Neural crest cell (in vitro differentiated cells): ENCODE measurements around the gene EIF3D. TPM values are rescaled to one million over a fixed set of nuclear protein-coding genes. Genes with fewer than 3 reads are reported as not detected.
A peak's percentile ranks its signal among the peaks of the same experiment; 100 is the strongest.

Experiments
- DNase-seq: peaks from one replicate; pipeline ENCODE4 v3.0.0; 2021; ENCODE audit warnings: low read depth, mixed read lengths, low spot score
- H3K27ac Mint-ChIP-seq: one replicate; pipeline ENCODE4 v1.8.0; 2021; ENCODE audit warnings: mild to moderate bottlenecking, mixed read lengths; ENCODE audit not compliant: unreplicated experiment
- H3K27me3 Mint-ChIP-seq: 2 replicates; pipeline ENCODE4 v1.8.0; 2021; ENCODE audit warnings: low read depth, mild to moderate bottlenecking, mixed read lengths
- H3K36me3 Mint-ChIP-seq: 2 replicates; pipeline ENCODE4 v1.8.0; 2021; ENCODE audit warnings: low read depth, mild to moderate bottlenecking, mixed read lengths
- H3K4me1 Mint-ChIP-seq: 2 replicates; pipeline ENCODE4 v1.8.0; 2021; ENCODE audit warnings: mixed read lengths
- H3K4me3 Mint-ChIP-seq: one replicate; pipeline ENCODE4 v1.8.0; 2021; ENCODE audit warnings: mild to moderate bottlenecking, mixed read lengths
- H3K9me3 Mint-ChIP-seq: 2 replicates; pipeline ENCODE4 v1.8.0; 2021; ENCODE audit warnings: mixed read lengths
- CTCF ChIP-seq: fragments of 200-600 bp; sonication (generic); conservative IDR thresholded peaks from 2 replicates; pipeline ENCODE4 v1.5.0; 2021; ENCODE audit warnings: antibody characterized with exemption, mild to moderate bottlenecking
- total RNA-seq: library from RNA; stranded (reverse); gene quantifications from 2 replicates; pipeline ENCODE4 v1.2.1, GENCODE V29; 2021

The EIF3D gene
- total RNA-seq, 1 donor from 2014 or later: 178 TPM

GRCh38 chr22:36486619-36487384 is 42.2 kb downstream of the EIF3D start:
- peaks cover 6% of the 10 kb centered on the region for H3K27me3 Mint-ChIP-seq
- peaks cover 18% of the 10 kb centered on the region for H3K4me1 Mint-ChIP-seq
- TF ChIP-seq CTCF: peak; percentile 72
- H3K36me3 Mint-ChIP-seq: peaks cover 18% of the 10 kb centered on the region
- H3K9me3 Mint-ChIP-seq: no peaks in the 10 kb centered on the region
- peak overlapping the region; percentile 69 for H3K4me3 Mint-ChIP-seq
- H3K27ac Mint-ChIP-seq: no peak overlapping the region
- peak; percentile 63 for DNase-seq

DNA sequence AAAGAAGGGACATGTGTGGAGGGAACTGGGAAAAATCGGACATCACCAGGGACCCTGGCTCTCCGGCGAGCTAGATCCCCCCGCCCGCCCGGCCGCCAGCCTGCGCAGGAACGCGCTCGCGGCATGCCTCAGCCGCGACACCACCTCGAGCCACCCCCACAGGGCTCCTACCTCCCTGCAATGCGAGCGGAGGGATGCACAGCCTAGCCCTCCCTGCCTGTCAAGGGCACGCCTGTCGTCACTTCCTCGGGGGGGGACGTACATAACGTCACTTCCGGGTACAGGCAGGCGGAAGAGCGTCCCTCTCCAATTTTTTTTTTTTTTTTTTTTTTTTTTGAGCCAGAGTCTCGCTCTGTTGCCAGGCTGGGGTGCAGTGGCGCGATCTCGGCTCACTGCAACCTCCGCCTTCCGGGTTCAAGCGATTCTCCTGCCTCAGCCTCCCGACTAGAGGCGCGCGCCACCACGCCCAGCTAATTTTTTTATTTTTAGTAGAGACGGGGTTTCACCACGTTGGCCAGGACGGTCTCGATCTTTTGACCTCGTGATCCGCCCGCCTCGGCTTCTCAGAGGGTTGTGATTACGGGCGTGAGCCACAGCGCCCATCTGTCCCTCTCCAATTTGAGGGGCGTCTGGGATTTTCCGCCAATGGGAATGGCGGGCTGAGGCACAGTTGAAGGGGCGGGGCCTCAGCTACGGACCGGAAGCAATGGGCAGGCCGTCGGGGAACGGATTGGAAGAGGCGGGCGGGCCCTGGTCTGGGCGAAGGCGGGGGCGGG is 47.4 kb downstream of the EIF3D start, which contains the start of gene TXN2:
TSS of gene TXN2 (minus strand) at position 248 of the 776 bp plus-strand sequence. CDS start 803 bp downstream, outside the sequence.
- no peaks in the 10 kb centered on the region for H3K9me3 Mint-ChIP-seq
- H3K27ac Mint-ChIP-seq: peak within 1 kb of the TSS; percentile 99
- H3K4me3 Mint-ChIP-seq: peak within 1 kb of the TSS; percentile 95
- H3K36me3 Mint-ChIP-seq: peaks cover 8% of the 10 kb centered on the region
- TF ChIP-seq CTCF: no peak
- DNase-seq: peak; percentile 88
- peaks cover 29% of the 10 kb centered on the region for H3K4me1 Mint-ChIP-seq
- peaks cover 6% of the 10 kb centered on the region for H3K27me3 Mint-ChIP-seq

GRCh38 chr22:36480941-36481392 is 48.0 kb downstream of the EIF3D start:
- Mint-ChIP-seq H3K4me3 (peak overlapping the region; percentile 95), H3K4me1 (peaks cover 26% of the 10 kb centered on the region), H3K9me3 (no peaks in the 10 kb centered on the region), H3K27me3 (peaks cover 6% of the 10 kb centered on the region), H3K36me3 (peaks cover 7% of the 10 kb centered on the region), H3K27ac (peak overlapping the region; percentile 99)
- DNase-seq: no peak
- TF ChIP-seq CTCF: no peak

DNA sequence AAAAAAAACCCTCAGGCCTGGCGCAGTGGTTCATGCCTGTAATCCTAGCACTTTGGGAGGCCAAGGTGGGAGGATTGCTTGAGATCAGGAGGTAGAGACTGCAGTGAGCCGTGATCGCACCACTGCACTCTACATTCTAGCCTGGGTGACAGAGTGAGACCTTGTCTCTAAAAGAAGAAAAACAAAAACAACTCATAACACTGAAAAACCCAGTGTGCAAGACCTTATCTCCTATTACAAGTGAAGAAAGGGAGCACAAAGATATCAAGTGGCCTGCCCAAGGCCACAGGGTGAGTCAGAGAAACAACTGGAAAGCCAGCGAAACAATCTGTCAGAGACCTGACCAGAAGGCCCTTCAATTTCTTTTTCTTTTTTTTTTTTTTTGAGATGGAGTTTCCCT is 50.0 kb downstream of the EIF3D start:
- H3K36me3 Mint-ChIP-seq: peaks cover 13% of the 10 kb centered on the region
- no peaks in the 10 kb centered on the region for H3K27me3 Mint-ChIP-seq
- TF ChIP-seq CTCF: no peak
- DNase-seq: no peak
- H3K9me3 Mint-ChIP-seq: no peaks in the 10 kb centered on the region
- peaks cover 17% of the 10 kb centered on the region for H3K4me1 Mint-ChIP-seq
- peak overlapping the region; percentile 59 for H3K4me3 Mint-ChIP-seq
- no peak overlapping the region for H3K27ac Mint-ChIP-seq

DNA sequence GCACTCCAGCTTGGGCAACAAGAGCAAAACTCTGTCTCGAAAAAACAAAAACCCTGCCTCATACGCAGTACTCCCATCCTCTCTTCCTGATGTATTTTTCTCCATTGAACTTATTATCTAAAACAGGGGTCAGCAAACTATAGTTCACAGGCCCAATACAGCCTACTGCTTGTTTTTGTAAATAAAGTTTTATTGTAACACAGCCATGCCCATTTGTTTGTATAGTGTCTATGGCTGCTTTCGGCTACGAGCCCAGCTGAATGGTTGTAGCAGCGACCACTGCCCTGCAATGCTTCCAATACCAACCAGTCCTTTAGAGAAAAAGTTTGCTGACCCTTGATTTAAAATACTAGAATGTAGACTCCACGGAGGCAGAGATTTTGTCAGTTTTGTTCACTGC is 53.6 kb downstream of the EIF3D start:
- H3K36me3 Mint-ChIP-seq: peaks cover 13% of the 10 kb centered on the region
- H3K9me3 Mint-ChIP-seq: no peaks in the 10 kb centered on the region
- no peak for DNase-seq
- no peaks in the 10 kb centered on the region for H3K27me3 Mint-ChIP-seq
- no peak overlapping the region for H3K4me3 Mint-ChIP-seq
- H3K27ac Mint-ChIP-seq: no peak overlapping the region
- peaks cover 3% of the 10 kb centered on the region for H3K4me1 Mint-ChIP-seq
- TF ChIP-seq CTCF: no peak
